ENCODE measurements around the gene LBH.

DNA sequence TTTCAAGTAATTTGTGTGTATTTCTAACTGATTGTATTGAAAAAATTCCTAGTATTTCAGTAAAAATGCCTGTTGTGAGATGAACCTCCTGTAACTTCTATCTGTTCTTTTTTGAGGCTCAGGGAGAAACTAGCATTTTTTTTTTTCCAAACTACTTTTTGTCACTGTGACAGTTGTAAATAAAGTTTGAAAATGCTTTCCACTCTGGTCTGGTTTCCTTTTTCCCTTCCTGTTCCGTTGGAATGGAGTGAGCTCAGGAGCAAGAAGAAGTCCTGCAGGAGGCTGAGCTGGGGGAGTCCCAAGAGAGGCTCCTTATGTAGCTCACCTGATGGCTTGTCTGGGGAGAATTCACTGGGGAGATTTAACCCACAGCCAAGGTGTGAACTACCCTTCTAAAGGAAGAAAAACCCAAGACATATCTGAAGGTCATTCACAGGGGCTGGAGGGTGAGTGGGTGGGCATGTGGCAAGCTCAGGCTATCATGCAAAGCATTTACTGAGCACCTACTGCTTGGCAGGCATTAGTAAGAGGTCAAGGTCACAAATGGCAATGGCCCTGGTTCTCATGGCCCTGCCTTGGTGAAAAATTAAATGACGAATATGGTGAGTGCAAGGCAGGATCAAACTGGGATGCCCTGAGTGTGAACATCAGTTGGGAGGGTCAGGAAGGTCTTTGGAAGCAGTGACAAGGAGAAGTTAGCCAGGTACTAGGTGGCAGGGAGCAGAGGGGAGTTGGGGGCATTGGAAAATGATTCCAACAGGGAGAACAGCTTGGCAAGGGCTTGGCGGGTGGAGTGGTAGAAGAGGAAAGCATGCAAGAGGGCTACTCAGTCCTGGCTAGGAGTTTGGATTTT, 28.7 kb downstream of the LBH start:
- TF ChIP-seq, protein P1, sequence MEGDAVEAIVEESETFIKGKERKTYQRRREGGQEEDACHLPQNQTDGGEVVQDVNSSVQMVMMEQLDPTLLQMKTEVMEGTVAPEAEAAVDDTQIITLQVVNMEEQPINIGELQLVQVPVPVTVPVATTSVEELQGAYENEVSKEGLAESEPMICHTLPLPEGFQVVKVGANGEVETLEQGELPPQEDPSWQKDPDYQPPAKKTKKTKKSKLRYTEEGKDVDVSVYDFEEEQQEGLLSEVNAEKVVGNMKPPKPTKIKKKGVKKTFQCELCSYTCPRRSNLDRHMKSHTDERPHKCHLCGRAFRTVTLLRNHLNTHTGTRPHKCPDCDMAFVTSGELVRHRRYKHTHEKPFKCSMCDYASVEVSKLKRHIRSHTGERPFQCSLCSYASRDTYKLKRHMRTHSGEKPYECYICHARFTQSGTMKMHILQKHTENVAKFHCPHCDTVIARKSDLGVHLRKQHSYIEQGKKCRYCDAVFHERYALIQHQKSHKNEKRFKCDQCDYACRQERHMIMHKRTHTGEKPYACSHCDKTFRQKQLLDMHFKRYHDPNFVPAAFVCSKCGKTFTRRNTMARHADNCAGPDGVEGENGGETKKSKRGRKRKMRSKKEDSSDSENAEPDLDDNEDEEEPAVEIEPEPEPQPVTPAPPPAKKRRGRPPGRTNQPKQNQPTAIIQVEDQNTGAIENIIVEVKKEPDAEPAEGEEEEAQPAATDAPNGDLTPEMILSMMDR (CRISPR knock-in tag; IDR thresholded peaks at IDR 0.05) = no peak
- TF ChIP-seq, protein P2, sequence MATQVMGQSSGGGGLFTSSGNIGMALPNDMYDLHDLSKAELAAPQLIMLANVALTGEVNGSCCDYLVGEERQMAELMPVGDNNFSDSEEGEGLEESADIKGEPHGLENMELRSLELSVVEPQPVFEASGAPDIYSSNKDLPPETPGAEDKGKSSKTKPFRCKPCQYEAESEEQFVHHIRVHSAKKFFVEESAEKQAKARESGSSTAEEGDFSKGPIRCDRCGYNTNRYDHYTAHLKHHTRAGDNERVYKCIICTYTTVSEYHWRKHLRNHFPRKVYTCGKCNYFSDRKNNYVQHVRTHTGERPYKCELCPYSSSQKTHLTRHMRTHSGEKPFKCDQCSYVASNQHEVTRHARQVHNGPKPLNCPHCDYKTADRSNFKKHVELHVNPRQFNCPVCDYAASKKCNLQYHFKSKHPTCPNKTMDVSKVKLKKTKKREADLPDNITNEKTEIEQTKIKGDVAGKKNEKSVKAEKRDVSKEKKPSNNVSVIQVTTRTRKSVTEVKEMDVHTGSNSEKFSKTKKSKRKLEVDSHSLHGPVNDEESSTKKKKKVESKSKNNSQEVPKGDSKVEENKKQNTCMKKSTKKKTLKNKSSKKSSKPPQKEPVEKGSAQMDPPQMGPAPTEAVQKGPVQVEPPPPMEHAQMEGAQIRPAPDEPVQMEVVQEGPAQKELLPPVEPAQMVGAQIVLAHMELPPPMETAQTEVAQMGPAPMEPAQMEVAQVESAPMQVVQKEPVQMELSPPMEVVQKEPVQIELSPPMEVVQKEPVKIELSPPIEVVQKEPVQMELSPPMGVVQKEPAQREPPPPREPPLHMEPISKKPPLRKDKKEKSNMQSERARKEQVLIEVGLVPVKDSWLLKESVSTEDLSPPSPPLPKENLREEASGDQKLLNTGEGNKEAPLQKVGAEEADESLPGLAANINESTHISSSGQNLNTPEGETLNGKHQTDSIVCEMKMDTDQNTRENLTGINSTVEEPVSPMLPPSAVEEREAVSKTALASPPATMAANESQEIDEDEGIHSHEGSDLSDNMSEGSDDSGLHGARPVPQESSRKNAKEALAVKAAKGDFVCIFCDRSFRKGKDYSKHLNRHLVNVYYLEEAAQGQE (IDR thresholded peaks at IDR 0.05; ENCODE audit: borderline replicate concordance in 1 of 2, low read depth in 1 of 2, low read length in 2 of 2) = no peak
- TF ChIP-seq, protein P3, sequence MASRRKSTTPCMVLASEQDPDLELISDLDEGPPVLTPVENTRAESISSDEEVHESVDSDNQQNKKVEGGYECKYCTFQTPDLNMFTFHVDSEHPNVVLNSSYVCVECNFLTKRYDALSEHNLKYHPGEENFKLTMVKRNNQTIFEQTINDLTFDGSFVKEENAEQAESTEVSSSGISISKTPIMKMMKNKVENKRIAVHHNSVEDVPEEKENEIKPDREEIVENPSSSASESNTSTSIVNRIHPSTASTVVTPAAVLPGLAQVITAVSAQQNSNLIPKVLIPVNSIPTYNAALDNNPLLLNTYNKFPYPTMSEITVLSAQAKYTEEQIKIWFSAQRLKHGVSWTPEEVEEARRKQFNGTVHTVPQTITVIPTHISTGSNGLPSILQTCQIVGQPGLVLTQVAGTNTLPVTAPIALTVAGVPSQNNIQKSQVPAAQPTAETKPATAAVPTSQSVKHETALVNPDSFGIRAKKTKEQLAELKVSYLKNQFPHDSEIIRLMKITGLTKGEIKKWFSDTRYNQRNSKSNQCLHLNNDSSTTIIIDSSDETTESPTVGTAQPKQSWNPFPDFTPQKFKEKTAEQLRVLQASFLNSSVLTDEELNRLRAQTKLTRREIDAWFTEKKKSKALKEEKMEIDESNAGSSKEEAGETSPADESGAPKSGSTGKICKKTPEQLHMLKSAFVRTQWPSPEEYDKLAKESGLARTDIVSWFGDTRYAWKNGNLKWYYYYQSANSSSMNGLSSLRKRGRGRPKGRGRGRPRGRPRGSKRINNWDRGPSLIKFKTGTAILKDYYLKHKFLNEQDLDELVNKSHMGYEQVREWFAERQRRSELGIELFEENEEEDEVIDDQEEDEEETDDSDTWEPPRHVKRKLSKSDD (CRISPR knock-in tag; IDR thresholded peaks at IDR 0.05; ENCODE audit: low read depth) = no peak
- no peak for TF ChIP-seq FOSL1 (CRISPR knock-in tag; IDR thresholded peaks at IDR 0.05; ENCODE audit: borderline replicate concordance)
- TF ChIP-seq ZNF343 (CRISPR knock-in tag; IDR thresholded peaks at IDR 0.05) = no peak
- TF ChIP-seq, protein P4, sequence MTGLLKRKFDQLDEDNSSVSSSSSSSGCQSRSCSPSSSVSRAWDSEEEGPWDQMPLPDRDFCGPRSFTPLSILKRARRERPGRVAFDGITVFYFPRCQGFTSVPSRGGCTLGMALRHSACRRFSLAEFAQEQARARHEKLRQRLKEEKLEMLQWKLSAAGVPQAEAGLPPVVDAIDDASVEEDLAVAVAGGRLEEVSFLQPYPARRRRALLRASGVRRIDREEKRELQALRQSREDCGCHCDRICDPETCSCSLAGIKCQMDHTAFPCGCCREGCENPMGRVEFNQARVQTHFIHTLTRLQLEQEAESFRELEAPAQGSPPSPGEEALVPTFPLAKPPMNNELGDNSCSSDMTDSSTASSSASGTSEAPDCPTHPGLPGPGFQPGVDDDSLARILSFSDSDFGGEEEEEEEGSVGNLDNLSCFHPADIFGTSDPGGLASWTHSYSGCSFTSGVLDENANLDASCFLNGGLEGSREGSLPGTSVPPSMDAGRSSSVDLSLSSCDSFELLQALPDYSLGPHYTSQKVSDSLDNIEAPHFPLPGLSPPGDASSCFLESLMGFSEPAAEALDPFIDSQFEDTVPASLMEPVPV (CRISPR knock-in tag; IDR thresholded peaks at IDR 0.05) = no peak
- TF ChIP-seq ZNF337 (CRISPR knock-in tag; IDR thresholded peaks at IDR 0.05; ENCODE audit: borderline replicate concordance, low read depth) = no peak
